HG02938 (cell line): ENCODE results near the gene TNS3.

ENCODE experiments used
- ATAC-seq: cut with Tn5 transposase; IDR thresholded peaks from one replicate; pipeline ENCODE4 v1.9.1; 2021; ENCODE audit warnings: mild to moderate bottlenecking, moderate library complexity; ENCODE audit not compliant: unreplicated experiment

TNS3 gene

DNA sequence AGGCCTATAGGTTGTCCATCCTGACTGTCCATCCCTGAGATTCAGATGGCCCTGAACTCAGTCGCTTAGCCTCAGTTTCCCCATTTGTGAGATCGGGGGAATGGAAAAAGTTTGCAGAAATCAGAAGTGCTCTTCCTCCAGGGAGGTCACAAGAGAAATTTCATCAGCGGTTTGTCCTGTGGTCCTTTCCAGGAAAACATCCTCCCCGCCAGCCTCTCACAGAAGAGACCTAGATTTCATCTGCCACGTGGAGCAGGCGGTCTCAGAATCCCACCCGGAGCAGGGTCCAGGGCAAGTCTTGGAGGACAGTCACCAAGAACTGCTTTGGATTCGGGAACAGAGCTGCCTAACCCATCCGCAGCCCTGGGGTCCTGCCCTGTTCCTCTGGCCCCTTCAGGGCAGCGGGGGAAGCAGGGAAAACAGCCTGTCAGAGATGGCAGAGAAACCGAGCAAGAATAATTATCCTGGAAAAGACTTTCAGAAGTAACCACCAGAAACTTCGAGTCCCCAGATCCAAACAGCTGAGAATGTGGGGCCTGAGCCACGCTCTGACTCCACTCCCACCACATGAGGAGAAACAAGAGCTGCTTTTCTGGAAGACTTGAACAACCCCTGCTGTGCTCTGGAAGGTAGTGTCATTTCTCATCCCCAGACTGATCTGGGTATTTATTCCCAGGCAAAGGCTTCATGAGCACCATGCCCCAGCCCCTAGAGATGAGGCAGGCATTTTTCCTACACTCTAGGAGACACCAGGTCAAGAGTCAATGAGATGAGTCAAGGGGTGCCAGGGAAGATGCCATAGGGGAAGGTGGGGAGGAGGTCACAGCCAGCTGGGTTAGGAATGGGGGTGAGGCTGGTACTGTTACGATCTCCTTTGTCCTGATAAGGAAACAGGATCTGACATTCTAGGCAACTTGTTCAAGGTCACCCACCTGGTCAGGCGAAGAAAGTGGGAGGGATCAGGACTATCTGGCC, 1.1 kb upstream of the TNS3 start:
- no peak for ATAC-seq

DNA sequence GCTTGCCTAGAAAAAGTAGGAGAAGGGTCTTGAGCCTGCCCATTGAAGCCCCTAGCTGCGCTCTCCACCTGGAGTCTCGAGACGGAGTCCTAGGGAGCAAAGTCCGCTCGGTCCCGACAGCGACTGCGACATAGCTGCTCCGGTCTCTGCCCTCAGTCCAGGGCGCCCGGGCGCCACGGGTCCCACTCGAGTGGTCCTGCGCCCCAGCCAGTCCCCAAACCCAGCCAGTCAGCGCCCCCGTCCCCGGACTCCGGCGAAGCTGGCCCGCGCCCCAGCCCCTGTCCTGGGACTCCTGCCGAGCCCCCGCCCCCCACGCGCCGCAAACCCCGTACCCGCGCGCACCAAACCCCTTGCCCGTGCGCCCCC, 490 bp downstream of the TNS3 start:
- no peak for ATAC-seq

DNA sequence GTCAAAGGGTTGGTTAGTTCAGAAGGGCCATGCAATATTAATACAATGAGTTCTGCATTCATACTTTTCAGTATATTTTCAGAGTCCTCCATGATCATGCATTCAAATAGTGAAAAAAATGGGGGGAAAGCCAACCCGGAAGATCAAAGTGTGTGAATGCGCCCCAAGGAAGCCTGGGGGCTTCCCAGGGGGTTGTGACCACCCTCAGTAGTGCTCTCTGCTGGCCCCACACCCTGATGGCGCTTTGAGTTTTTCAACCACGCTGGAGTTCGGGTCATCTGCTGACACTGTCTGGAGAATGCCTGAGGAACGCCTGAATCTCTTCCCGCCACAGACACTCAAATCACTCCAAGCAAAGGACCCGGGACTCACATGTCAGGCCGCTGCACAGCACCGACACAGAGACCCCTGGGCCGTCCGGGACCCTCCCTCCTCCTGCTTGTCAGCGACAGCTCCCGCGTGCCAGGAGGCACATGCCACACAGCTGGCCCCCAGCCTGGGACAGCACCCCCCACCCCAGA, 1.0 kb downstream of the TNS3 start:
- ATAC-seq = no peak

DNA sequence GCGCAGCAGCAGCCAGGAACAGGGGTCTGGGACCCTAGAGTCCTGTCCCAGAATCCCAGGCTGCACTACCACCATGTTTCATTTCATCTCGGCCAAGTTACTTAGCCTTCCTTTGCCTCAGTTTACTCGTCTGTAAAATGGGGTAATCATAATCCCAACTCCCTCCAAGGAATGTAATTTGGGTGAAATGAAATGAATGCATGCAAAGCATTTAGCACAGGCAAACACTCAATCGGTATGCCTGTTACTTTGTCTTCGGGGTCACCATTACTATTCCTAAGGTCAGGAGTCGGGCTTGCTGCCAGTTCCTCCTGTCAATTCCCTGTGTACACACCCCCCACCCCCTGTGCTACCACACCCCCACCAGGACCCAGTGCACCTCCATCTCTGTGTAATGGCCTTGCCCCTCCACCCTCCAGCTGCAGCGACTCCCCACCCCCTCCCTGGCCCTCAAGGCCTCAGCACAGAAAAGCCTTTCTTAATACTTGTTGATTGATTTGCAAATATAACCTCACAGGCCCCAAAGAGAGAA, 1.7 kb downstream of the TNS3 start:
- no peak for ATAC-seq

DNA sequence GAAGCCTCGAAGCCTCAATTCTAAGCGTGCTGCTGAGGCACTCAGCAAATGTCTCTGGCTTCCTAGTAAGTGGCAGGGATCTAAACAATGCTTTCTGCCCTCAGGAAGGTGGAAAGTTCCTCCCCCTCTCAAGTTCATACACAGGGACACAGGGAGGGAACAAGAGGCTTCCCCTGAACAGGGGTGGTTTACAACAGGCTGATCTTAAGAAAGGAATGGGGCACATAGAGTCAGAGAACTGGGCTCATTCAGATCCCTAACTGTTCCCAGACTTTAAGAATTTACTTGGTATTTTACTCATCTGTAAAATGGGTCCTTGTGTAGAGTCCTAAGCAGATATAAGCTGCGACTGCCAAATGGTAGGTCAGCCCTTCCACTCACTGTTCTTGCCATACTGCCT, 2.5 kb downstream of the TNS3 start:
- no peak for ATAC-seq

DNA sequence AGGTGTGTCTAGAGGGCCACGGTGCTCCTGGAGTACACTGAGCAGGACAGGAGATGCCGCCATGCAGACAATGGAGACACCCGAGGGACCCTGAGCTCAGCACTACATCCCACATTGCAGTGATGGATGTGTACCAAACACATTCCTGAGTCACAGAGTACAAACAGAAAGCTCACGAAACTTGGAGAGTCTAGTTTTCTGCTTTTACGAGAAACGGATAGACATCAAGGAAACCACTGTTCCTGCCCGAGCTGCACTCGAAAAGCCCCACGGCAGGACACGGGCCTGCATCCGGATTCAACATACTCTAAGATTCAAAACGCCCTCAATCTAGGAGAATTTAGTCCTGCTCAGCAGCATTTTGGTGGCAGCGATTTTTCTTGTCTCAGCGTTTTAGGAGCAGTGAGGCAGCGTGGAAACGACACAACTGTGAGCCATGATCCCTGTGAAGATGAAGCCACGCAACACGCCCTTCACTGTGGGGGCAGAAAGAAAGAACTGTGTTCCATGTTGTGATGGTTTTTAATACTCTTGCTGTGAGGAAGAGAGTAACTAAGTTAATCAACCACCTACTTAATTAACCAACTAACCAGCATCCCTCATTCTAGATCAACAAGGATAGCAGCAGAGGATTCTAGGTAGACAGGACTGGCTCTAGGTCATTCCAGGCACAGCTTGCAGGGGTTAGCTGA, 3.2 kb downstream of the TNS3 start:
- ATAC-seq = no peak

DNA sequence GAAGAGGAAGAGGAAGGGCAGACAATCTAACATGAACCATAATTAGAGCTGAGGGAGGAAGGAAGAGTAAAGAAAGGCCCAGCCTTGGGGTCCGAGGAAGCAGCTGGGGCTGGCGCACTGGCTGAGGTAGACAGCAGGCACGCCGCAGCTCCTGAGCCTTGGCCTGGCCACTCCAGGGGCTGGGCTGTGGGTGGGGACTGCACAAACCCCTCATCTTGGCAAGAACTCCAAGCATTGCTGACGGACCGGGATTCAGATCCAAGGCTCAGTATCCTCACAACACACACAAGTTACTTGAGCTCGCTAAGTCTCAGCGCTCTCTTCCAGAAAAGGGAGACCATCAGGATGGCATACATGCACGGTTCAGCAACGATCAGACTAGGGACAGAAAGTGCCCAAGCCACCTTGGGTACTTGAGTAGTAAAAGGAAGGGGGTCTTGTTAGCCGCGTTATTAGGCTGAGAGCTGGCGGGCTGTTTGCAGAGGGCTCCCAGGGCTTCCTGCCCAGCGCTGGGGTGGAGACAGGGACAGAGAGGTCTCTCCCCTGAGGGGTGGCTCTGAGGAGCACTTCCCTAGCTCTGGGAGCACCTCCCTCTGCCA, 4.5 kb downstream of the TNS3 start:
- ATAC-seq = no peak

DNA sequence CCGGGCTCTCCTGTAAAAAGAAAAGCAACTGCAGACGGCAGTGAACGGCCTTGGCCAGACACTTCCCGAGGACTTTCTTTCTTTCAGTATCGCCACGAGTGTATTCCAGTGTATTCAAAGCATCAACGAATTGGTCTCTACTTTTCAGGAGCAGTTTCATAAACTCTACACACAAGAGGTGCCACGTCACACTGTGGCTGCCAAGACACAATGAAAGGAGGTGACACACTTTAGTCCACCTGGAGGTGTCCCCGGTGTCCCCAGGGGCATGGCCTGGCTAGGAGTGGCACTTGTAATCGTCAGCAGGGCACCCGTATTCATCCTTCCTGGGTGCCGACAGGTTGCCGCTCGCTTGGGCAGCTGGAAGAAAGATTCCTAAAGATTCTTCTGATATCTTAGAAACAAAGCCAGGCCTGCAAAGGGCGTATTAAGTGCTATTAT, 5.0 kb downstream of the TNS3 start:
- no peak for ATAC-seq

DNA sequence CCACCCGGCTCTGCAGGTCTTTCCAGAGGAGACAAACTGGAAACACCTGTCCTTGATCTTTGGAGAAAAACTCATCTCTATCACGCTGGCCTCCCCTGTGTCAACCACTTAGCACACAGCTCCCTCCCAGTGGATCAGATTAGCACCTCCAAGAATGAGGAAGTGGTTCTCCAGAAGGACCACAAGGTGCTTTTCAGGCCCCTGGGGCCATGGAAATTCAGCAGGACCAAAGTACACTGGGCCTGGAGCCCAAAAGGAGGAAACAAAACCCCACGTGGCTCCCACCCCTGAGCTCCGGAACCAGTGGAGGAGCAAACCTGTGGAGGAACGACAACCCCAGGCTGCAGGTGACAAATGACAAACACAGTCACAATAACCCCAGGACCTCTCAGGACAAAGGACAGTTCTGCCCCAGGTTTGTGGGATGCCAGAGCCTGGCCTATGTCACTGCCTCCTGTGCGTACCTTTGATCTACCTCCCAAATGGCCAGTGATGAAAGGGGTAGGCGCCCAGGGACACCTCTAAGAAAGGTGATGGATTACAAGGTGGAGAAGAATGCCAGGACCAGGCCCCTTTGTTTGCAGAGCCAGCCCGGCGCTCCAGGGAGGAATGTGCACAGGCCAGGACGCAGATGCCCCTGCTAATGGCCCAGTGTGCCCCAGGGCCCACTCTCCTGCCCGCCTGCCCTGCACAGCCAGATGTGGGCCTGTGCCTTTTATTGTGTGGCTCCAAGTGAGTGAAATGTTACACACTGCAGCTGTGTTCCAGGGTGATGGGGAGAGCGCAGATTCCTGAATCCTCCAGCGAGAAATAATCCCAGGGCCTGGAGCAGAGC, 5.7 kb downstream of the TNS3 start:
- no peak for ATAC-seq

DNA sequence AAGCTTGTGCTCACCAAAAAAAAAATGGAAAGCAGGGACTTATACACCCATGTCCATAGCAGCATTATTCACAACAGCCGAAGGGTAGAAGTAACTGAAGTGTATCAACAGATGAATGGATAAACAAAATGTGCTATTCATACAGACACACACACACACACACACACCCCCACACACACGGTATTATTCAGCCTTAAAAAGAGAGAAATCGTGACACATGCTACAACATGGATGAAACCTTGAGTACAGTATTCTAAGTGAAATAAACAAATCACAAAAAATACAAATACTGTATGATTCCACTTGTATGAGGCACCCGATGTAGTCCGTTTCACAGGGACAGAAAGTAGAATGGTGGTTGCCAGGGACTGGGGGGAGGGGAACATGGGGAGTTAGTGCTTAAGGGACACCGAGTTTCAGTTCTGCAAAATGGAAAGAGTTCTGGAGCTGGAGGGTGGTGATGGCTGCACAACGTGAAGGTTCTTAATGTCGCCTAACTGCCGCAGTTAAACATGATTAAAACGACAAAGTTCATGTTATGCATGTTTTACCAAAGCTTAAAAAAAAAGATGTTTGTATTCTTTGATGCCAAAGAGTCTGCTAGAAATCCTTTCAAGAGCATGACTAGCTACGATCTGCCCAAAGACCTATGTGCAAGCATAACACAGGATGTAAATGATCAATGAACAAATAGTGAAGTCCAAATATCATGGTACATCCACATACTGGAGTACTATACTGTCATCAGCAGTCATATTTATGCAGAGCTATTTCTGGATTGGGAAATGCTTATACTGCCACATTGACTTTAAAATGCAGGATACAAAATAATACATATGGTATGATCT, 7.2 kb downstream of the TNS3 start:
- peak; percentile 72 for ATAC-seq

DNA sequence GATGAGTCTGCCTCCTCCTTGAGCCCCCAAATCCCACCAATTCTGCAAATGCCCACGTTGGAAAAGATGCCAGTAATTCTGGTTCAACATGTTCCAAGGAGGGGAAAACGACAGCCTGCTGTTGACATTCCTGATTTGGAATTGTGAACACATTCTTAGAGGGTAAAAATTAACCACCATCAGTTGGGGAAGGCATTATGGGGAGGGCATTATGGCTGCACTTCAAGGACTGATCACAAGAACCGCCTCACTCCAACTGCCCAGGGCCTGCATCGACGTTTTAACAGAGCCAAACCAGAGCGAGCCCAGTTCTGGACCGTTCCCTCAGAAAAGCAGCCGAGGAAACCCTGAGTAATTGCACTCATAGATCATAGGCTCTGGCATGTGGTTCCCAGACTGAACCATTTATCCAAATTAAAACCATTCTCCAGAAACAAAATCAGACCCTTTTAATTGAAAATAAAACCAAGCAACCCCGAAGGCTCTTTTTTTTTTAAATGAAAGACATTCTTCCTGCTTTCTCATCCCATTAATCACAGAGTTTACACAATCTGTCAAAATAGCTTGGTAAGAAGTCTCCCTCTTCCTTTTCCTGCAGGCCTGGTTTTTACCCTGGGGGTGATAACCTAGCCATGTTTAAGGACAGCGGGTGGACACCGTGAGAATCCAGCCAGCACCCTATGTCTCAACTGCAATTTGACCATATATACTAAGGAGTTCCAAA, 8.0 kb downstream of the TNS3 start:
- no peak for ATAC-seq

DNA sequence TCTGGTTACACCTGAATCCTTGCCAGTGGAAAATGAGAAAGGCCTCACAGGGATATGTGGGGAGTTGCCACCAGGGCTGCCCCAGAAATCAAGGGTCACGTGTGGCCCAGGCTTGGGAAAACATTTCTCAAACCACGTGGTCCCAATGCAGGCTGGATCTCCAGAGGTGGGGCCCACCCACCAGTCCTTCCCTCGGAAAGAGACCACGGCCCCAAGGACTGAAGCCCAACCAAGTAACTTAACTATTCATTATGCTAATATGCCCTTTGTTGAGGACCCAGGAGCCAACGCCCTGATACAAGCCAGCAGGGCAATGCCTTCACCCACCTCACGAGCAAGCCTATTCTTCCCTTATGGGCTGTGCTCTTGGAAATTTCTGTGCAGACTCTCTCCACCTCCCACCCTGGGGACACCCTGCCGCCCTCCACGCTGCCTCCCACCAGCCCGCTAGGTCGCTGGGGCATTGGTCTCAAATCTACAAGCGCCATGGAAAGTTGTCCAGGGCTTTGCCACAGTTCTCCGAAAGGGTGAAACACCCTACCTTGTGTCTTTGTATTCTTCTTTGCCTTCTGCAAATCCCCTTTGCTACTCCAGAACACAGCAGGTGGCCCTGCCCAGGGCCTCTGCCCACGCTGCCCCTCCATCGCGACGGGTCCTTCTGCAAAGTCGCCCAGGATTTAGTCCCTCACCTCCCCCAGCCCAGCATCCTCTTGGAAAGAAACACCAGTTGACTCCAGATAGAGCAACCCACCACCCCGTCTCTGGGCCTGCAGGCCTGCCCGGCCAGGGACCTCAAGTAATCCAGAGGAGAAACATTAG, 8.8 kb downstream of the TNS3 start:
- ATAC-seq = no peak

DNA sequence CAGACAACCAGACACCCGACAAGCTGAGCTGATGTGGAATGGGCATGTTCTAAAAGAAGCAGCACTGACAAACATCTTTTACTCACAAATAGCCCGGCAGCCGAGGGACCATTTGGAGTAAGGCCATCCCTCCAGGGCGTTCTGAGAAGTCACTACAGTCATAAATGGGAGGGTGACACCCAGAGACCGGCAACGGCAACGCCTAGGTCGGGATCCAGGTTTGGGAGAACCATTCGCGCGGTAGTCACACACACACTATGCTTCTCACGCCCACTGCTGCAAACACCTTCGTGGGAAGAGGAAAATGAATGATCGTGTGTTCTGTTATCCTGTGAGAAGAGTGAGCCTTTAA, 9.8 kb downstream of the TNS3 start:
- no peak for ATAC-seq

DNA sequence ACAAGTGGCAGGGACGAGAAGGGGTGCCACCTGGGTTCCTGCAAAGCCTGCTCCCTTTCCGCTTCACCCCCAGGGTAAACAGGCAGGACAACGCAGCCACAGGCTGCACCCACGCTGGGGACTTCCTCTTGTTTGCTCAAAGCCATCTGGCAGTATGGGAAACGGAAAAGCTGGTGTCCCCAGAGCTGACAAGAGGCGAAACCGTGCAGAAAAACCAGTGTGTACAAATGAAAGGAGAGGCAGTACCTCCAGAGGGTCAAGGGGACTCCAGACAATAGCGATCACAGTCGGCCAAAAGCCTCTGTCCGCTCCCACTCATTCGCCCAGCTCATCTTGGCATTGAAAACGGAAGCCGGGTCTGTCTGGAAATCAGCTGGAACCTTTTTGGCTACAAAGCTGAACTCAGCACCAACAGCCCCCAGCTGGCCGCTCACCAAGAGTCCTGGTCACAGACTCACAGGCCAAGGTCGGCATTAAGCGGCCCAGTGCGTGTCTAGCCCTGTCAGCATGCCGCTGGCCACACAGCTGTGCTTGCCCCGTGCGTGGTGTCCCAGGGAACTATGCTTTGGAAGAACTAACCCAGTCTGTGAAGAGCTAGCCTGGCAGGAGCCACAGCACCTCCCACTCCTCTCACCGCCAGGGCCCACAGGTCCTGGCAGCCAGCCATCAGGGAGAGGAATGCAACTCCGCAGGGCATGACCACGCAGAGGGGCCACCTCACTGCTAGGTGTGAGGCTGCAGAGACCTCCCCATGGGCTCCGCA, 10.4 kb downstream of the TNS3 start:
- ATAC-seq = no peak

DNA sequence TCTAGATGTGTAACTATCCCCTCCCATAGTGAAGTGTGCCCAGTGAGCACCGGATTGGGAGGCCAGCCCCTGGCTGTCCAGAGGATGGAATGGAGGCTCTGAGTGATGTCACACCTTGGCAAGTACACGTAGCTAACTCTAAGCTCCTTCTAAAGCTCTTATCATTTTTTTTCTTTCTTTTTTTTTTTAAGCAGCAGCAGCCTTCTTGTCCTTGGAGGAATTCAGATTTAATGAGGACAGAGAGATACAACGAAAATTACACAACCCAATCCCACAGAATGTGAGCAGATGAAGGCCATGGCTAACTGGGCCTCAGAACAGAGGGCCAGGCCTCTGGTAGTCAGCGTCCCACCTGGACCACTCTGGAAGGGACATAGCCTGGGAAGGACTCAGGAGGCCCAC, 11.3 kb downstream of the TNS3 start:
- no peak for ATAC-seq

DNA sequence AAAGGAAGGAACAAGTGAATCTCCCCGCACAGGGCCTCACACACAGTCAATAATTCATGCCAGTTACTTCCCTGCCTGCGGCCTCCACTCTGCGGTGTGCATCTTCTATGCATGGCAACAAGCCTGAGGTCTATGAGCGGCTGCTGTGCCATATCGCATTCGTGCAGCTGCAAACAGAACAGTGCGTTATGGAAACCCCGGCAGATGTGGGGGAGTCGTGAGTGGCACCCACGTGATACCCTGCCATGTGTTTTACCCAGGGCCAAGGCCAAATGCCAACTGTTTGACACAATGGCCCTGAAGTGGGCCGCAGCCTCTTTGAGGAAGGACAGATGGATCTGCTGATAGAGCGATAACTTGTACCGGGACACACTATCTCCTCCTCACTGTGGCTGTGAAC, 13.4 kb downstream of the TNS3 start:
- ATAC-seq = no peak

DNA sequence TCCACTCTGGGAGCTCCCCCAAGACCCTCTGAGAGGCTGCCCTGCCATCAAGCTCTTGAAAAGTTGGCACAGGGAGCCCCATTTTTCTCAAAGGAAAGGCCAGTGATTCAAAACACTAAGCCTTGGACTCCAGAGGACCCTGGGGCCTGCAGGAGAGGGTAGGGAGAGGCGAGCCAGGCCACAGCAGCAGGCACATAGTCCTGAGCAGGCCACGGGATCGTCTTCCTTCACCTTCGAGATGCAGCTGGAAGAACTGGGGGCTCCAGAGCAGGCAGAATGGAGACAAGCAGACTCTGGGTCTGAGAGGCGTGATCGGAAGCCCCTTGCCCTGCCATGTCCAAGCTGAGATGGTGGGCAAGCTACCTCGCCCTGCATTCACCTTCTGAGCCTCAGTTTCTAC, 13.9 kb downstream of the TNS3 start:
- no peak for ATAC-seq
